ENCODE results near the gene BICDL1.

The BICDL1 gene

GRCh38 chr12:120060196-120060595 lies 71.2 kb downstream of the BICDL1 start:
- DNase-seq: no peak

- no peak for DNase-seq
Measured at GRCh38 chr12:120060717-120061116, 71.7 kb downstream of the BICDL1 start.

- DNase-seq: no peak
Measured at GRCh38 chr12:120061575-120062214, 72.7 kb downstream of the BICDL1 start.

- DNase-seq: no peak
Measured at GRCh38 chr12:120062976-120063579, 74.0 kb downstream of the BICDL1 start.

- no peak for DNase-seq
Measured at GRCh38 chr12:120064054-120064940, 75.3 kb downstream of the BICDL1 start.

- no peak for DNase-seq
Measured at GRCh38 chr12:120065472-120065871, 76.4 kb downstream of the BICDL1 start.

GRCh38 chr12:120066341-120066740 lies 77.3 kb downstream of the BICDL1 start:
- DNase-seq: no peak

GRCh38 chr12:120067084-120067869 lies 78.2 kb downstream of the BICDL1 start:
- no peak for DNase-seq

- no peak for DNase-seq
Measured at GRCh38 chr12:120067901-120068300, 78.9 kb downstream of the BICDL1 start.

GRCh38 chr12:120069278-120069677 lies 80.2 kb downstream of the BICDL1 start:
- no peak for DNase-seq

GRCh38 chr12:120071493-120072020 lies 82.5 kb downstream of the BICDL1 start:
- no peak for DNase-seq

GRCh38 chr12:120072472-120073249 lies 83.6 kb downstream of the BICDL1 start:
- no peak for DNase-seq

GRCh38 chr12:120075034-120075616 lies 86.1 kb downstream of the BICDL1 start:
- no peak for DNase-seq

- DNase-seq: no peak
Measured at GRCh38 chr12:120076651-120077050, 87.6 kb downstream of the BICDL1 start.

GRCh38 chr12:120077260-120077659 lies 88.2 kb downstream of the BICDL1 start:
- no peak for DNase-seq

GRCh38 chr12:120078868-120079267 lies 89.8 kb downstream of the BICDL1 start:
- DNase-seq: no peak

GRCh38 chr12:120079411-120080400 lies 90.7 kb downstream of the BICDL1 start:
- no peak for DNase-seq

- DNase-seq: no peak
Measured at GRCh38 chr12:120081641-120082040, 92.6 kb downstream of the BICDL1 start.

- DNase-seq: no peak
Measured at GRCh38 chr12:120085920-120086645, 97.0 kb downstream of the BICDL1 start.
